ENCODE data around the gene OR2J1. TPM values are rescaled to one million over a fixed set of nuclear protein-coding genes. Genes with fewer than 3 reads are reported as not detected.
"Not testable (repeated sequence)": the region's sequence is repeated elsewhere in the genome, so short reads cannot be mapped to it uniquely, and the experiment has no call there.

Gene OR2J1
- total and polyA plus RNA-seq, 5 experiments from 2014 or later = not detected

DNA sequence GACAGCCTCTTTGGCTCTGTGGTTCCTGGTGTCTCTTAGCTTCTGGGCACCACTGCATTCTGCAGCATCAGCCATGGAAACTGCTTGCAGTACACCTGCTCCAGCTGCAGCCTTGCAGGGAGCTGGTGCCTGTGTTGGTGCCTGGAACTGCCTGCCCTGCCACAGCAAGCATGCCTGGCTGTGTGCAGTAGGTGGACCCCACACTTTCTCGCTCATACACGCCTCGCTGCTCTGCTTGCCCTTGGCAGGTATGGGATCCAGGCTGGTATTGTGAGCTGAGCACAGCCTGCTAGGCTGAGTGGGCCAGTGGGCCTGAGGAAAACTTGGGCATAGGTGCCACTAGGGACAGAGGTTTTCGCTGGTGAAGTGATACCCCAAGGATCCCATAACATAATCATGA is 31.4 kb downstream of the OR2J1 start:
- H3K27me3 Mint-ChIP-seq = peaks cover 29 to 62% (median 33%) of the 10 kb centered on the region in 5 donors
- H3K9me3 Mint-ChIP-seq = no peaks in the 10 kb centered on the region
- H3K27ac Mint-ChIP-seq = no peak overlapping the region
- ATAC-seq (no peak), DNase-seq (no peak)
- no peaks in the 10 kb centered on the region for H3K4me1 Mint-ChIP-seq
- POLR2A ChIA-PET = no interaction called here
- no peak overlapping the region for H3K4me3 Mint-ChIP-seq
- no peaks in the 10 kb centered on the region for H3K36me3 Mint-ChIP-seq

DNA sequence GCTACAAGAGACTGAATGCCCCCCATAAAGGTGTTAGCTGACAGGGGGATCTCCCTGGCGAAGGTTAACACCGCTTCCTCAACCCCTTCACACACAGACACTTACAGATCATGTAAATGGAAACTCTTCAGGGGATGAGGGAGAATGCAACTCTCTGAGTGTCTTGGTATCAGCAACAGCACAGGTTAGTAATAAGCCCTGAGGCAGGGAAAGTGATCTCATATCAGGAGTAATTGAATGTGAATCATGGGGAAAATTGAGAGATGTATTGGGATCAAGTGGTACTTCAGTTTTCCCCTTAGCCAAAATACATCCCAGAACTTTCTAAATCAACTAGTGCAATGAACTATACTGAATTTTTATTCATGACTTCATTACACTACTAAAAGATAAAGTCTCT is 32.4 kb downstream of the OR2J1 start:
- POLR2A ChIA-PET = no interaction called here
- H3K27ac Mint-ChIP-seq = no peak overlapping the region
- no peaks in the 10 kb centered on the region for H3K36me3 Mint-ChIP-seq
- no peak for ATAC-seq
- H3K4me1 Mint-ChIP-seq = no peaks in the 10 kb centered on the region
- DNase-seq = no peak
- H3K27me3 Mint-ChIP-seq = peaks cover 26 to 54% (median 32%) of the 10 kb centered on the region in 5 donors
- no peak overlapping the region for H3K4me3 Mint-ChIP-seq
- no peaks in the 10 kb centered on the region for H3K9me3 Mint-ChIP-seq

DNA sequence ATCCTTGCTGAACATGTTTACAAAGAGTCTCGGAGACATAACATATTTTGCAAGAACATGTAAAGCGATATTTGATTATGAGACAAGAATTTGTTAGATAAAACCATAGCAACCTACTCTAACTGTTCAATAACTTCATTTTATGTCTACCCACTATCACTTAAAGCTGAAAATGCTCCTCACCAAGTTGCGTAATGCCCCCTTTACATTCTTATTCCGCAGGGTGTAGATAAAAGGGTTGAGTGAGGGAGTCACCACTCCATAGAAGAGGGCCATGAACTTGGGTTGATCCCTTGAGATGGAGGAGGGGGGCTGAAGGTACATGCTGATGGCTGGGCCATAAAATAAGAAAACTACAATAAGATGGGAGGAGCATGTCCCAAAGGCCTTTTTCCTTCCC is 38.4 kb downstream of the OR2J1 start:
- H3K4me3 Mint-ChIP-seq = no peak overlapping the region
- H3K9me3 Mint-ChIP-seq = peaks cover 0 to 5% (median 0%) of the 10 kb centered on the region in 9 donors
- no peak for ATAC-seq
- no peak overlapping the region for H3K27ac Mint-ChIP-seq
- H3K27me3 Mint-ChIP-seq = peaks cover 11 to 32% (median 23%) of the 10 kb centered on the region in 5 donors
- no peaks in the 10 kb centered on the region for H3K4me1 Mint-ChIP-seq
- DNase-seq = no peak
- POLR2A ChIA-PET = no interaction called here
- H3K36me3 Mint-ChIP-seq = no peaks in the 10 kb centered on the region

DNA sequence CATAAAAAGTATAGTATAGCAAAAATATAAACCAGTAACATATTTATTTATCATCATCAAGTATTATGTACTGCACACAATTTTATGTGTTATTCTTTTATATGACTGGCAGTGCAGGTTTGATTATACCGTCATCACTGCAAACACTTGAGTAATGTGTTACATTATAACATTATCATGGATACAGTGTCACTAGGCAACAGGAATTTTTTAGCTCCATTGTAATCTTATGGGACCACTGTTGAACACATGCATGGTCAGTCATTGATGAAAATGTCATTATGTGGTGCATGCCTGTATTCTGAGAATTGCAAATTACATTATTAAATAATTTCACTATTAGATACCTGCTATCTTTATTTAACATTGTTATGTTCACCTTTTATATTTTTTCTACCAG is 42.3 kb downstream of the OR2J1 start:
- Mint-ChIP-seq H3K4me1 (no peaks in the 10 kb centered on the region), H3K36me3 (peaks cover 0 to 5% (median 5%) of the 10 kb centered on the region in 3 donors), H3K27ac (no peak overlapping the region), H3K4me3 (no peak overlapping the region), H3K9me3 (peaks cover 0 to 20% (median 4%) of the 10 kb centered on the region in 9 donors), H3K27me3 (peaks cover 8 to 31% (median 20%) of the 10 kb centered on the region in 5 donors)
- POLR2A ChIA-PET = no interaction called here
- ATAC-seq = no peak
- DNase-seq = no peak

DNA sequence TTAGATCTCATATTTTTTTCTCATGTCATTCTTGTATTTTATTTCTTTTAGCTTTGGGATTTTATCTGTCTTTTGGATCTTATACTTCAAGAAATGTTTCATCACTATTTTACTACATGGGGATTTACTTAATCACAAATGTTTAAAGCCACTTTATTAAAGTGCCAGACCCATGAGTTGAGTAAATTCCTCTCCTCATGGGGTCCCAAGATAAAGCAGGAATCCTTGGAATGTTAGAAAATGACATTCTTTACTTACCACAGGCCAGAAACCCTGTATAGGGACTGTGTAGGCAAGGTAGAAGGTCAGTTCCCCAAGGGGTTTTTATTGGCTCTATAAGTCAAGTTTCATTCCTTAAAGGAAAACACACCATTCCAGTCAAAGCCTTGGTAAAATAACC is 43.0 kb downstream of the OR2J1 start:
- Mint-ChIP-seq H3K4me1 (no peaks in the 10 kb centered on the region), H3K9me3 (peaks cover 0 to 20% (median 4%) of the 10 kb centered on the region in 9 donors), H3K36me3 (peaks cover 0 to 5% (median 5%) of the 10 kb centered on the region in 3 donors), H3K27me3 (peaks cover 8 to 36% (median 20%) of the 10 kb centered on the region in 5 donors), H3K4me3 (no peak overlapping the region), H3K27ac (no peak overlapping the region)
- POLR2A ChIA-PET = no interaction called here
- ATAC-seq (no peak), DNase-seq (no peak)

DNA sequence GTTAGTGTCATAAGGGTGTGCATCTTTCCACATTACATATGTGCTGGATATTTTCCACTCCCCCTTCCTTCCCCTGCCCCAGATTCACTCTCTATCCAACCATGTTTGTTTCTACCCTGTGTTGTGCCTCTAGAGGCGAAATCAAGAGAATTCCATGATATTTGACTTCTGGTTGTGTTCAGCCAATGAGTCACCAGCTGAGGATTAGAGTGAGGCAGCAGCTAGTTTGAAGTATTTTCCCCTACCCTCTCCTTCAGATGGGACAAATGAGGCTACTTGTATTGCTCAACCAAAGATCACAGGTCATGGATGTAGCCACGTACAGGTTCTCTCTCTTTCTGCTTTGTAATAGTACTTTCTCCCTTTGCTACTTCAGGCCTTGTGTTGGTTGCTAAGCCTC is 46.9 kb downstream of the OR2J1 start:
- H3K9me3 Mint-ChIP-seq = peaks cover 11 to 39% (median 14%) of the 10 kb centered on the region in 9 donors
- no peaks in the 10 kb centered on the region for H3K4me1 Mint-ChIP-seq
- no peak overlapping the region for H3K27ac Mint-ChIP-seq
- ATAC-seq = no peak
- DNase-seq = no peak
- H3K4me3 Mint-ChIP-seq = no peak overlapping the region
- POLR2A ChIA-PET = no interaction called here
- peaks cover 0 to 16% (median 5%) of the 10 kb centered on the region in 3 donors for H3K36me3 Mint-ChIP-seq
- peaks cover 17 to 52% (median 23%) of the 10 kb centered on the region in 5 donors for H3K27me3 Mint-ChIP-seq

DNA sequence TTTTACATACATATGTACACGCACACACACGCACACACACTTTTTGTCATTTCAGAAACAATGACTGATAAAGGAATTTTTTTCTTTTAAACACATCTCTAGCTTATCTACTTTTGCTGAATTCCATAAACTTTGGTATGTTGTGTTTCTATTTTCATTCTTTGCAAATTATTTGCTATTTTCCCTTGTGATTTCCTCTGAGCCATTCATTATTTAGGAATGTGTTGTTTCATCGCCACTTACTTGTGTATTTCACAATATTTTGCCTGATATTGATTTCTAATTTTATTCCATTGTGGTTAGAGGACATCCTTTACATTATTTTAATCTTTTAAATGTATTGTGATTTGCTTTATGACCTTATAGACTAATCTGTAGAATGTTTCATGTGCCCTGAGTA is 47.8 kb downstream of the OR2J1 start:
- no peak overlapping the region for H3K4me3 Mint-ChIP-seq
- peaks cover 10 to 38% (median 14%) of the 10 kb centered on the region in 9 donors for H3K9me3 Mint-ChIP-seq
- H3K36me3 Mint-ChIP-seq = peaks cover 0 to 16% (median 5%) of the 10 kb centered on the region in 3 donors
- H3K27ac Mint-ChIP-seq = no peak overlapping the region
- ATAC-seq (no peak), DNase-seq (no peak)
- H3K4me1 Mint-ChIP-seq = no peaks in the 10 kb centered on the region
- peaks cover 23 to 53% (median 27%) of the 10 kb centered on the region in 5 donors for H3K27me3 Mint-ChIP-seq
- POLR2A ChIA-PET = no interaction called here

DNA sequence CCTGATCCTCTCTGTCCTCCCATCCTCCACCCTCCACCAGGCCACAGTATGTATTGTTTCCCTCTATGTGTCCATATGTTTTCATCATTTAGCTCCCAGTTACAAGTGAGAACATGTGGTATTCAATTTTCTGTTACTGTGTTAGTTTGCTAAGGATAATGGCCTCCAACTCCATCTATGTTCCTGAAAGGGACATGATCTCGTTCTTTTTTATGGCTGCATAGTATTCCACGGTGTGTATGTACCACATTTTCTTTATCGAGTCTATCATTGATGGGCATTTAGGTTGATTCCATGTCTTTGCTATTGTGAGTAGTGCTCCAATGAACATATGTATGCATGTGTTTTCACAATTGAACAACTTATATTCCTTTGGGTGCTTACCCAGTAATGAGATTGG is 50.2 kb downstream of the OR2J1 start:
- Mint-ChIP-seq H3K27me3 (peaks cover 32 to 70% (median 37%) of the 10 kb centered on the region in 5 donors), H3K9me3 (peaks cover 7 to 29% (median 11%) of the 10 kb centered on the region in 9 donors), H3K36me3 (peaks cover 0 to 14% (median 0%) of the 10 kb centered on the region in 3 donors)
- DNase-seq, POLR2A ChIA-PET, H3K27ac Mint-ChIP-seq, ATAC-seq, H3K4me3 Mint-ChIP-seq, H3K4me1 Mint-ChIP-seq: not testable (repeated sequence)

Other genes starting within 250 kb of the OR2J1 start
- gene TRIM27, start 175.5 kb upstream of the OR2J1 start, total RNA-seq = 10 to 100 TPM; 79.8 to 80.4 TPM
- 10 to 100 TPM; 37.5 to 71.3 (median 44.2) TPM for gene TRIM27, start 175.5 kb upstream of the OR2J1 start, polyA plus RNA-seq
- under 1 TPM; 0.49 to 0.63 TPM for gene ZNF311, start 94.2 kb upstream of the OR2J1 start, total RNA-seq
- under 1 TPM in 2 of 3 donors, not detected in 1; 0.05 to 0.36 TPM for gene ZNF311, start 94.2 kb upstream of the OR2J1 start, polyA plus RNA-seq
- not detected for gene OR2W1, start 54.3 kb upstream of the OR2J1 start, total RNA-seq
- not detected for gene OR2W1, start 54.3 kb upstream of the OR2J1 start, polyA plus RNA-seq
- gene OR2B3, start 12.2 kb upstream of the OR2J1 start, total RNA-seq = not detected
- gene OR2B3, start 12.2 kb upstream of the OR2J1 start, polyA plus RNA-seq = not detected
- not detected for gene OR2J3, start 8.6 kb downstream of the OR2J1 start, total RNA-seq
- gene OR2J3, start 8.6 kb downstream of the OR2J1 start, polyA plus RNA-seq = not detected
- not detected for gene OR2J2, start 71.4 kb downstream of the OR2J1 start, total RNA-seq
- gene OR2J2, start 71.4 kb downstream of the OR2J1 start, polyA plus RNA-seq = not detected
- not detected for gene OR14J1, start 202.2 kb downstream of the OR2J1 start, total RNA-seq
- gene OR14J1, start 202.2 kb downstream of the OR2J1 start, polyA plus RNA-seq = not detected

Data from naive thymus-derived CD8-positive, alpha-beta T cell (primary cell).